ENCODE data around the gene ZCWPW1.

GRCh38 chr7:100464791-100465190, 36.3 kb upstream of the ZCWPW1 start:
- no peak for TF ChIP-seq CTCF (IDR thresholded peaks at IDR 0.05; ENCODE audit: low read depth, low read length)
- TF ChIP-seq MAX (IDR thresholded peaks at IDR 0.05; ENCODE audit: low read depth, low read length): no peak
- no peak for TF ChIP-seq POLR2A (IDR thresholded peaks at IDR 0.05; ENCODE audit: extremely low read depth, insufficient read length)
- no peak for TF ChIP-seq MYC (IDR thresholded peaks at IDR 0.05; ENCODE audit: low read depth, low read length)
